A549 (cell line): ENCODE data around the gene ADAMTS14.

Source experiments
- CTCF ChIP-seq: fragments of >200 bp; sonication (Bioruptor Twin); formaldehyde crosslinking; IDR thresholded peaks from 3 replicates; pipeline ENCODE4 v1.5.1; 2016
- EP300 ChIP-seq, 2 experiments: fragments of >200 bp; sonication (Bioruptor Twin); formaldehyde crosslinking; IDR thresholded peaks; 2 replicates in 1 of 2; 3 replicates in 1 of 2; pipeline ENCODE4 v1.6.1; 2016 to 2017
- PHF8 ChIP-seq: fragments of 200-600 bp; sonication (generic); IDR thresholded peaks from 2 replicates; pipeline ENCODE4 v1.6.1; 2016; ENCODE audit warnings: low read depth, mild to moderate bottlenecking, antibody characterized with exemption, moderate library complexity, borderline replicate concordance
- POLR2A ChIP-seq: IDR thresholded peaks from 2 replicates; pipeline ENCODE4 v1.6.1; 2012; ENCODE audit warnings: mild to moderate bottlenecking, low read length
- TF ChIP-seq, protein P1 (sequence below): IDR thresholded peaks from 2 replicates; pipeline ENCODE4 v1.6.1; 2012

DNA sequence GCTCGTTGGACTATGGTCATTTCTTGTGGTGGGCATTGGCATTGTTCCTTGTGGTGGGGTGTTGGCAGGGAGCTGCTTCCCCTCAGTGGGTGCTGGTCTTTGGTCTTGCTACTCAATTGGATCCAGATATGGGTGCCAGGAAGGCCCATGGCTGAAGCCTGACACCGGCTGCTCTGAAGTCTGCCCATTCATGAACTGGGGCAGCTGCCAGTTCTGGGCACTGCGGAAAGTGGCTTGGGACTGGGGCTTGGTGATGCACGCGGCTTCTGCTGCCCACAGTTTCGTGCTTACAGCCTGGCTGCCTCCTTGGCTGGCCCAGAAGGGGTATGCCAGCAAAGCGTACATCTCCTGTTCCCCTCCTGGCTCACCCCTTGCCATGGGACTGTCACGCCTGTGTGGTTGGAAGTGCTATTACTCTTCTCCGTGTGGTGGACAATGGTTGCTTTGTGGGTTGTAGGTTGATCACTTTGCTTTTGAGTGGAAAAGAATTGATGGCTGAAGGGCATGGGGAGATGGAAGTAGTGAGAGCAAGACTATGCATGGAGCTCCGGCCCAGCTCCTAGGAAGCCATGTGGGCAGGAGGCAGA lies 54.7 kb downstream of the ADAMTS14 start:
- TF ChIP-seq CTCF (no peak), PHF8 (no peak), POLR2A (no peak), EP300 (IDR thresholded peaks at IDR 0.05) (no peak)
- TF ChIP-seq, protein P1, sequence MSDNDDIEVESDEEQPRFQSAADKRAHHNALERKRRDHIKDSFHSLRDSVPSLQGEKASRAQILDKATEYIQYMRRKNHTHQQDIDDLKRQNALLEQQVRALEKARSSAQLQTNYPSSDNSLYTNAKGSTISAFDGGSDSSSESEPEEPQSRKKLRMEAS = no peak
